ENCODE measurements around the gene TMEM81. TPM values are rescaled to one million over a fixed set of nuclear protein-coding genes. Genes with fewer than 3 reads are reported as not detected.

The TMEM81 gene
- total and polyA plus RNA-seq, 4 experiments from 2014 or later: 1.0 to 8.9 (median 5.2) TPM

DNA sequence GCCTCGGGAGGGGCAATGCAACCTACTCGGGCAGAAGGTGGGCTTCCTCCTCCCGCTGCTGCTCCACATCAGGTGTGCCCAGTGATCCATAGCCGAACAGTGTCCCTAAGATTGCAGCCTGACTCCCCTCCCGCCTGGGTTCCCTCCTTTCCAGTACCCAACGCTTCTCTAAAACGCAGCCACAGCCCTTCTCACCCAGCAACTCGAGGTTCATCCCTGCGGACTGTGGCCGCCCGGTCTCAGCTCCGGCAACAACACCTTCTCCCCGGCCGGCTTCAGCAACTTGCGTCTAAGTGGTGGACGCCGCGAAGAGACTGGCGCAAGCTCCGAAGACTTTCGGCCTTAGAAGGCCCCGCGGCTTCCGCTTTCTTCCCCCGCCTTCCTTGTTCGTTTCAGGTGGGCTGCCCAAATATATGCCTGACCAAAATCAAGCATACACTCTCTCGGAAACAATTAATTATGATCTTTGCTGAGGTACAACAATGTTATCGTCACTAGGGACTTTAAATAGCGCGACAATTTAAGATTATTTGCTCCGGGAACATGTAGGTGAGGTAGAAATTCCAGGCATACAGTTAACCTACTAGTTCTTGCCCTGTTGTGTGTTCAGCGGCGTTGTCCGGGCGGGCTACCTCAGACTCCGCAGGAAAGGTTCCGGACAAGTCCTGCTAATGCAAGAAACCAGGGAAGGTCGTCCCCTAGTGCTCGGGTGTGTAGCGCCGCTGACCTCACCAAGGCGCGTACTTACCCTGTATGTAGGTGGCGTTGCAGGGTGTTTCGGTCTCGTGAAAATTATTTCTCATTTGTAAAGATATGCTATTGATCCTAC, 37.6 kb upstream of the TMEM81 start, which contains the start of gene RBBP5:
TSS of gene RBBP5 (minus strand) at position 319 of the 829 bp plus-strand sequence. CDS start at position 214, 105 bp downstream.
- Mint-ChIP-seq H3K4me1 (peaks cover 31 to 59% (median 44%) of the 10 kb centered on the region in 4 donors), H3K4me3 (peak within 1 kb of the TSS; percentile 92 to 99 (median 98)), H3K27me3 (no peaks in the 10 kb centered on the region), H3K9me3 (peaks cover 0 to 4% (median 0%) of the 10 kb centered on the region in 8 donors), H3K36me3 (peaks cover 8 to 30% of the 10 kb centered on the region in 2 donors), H3K27ac (peak within 1 kb of the TSS; percentile 95 to 100 (median 100))
- peaks cover 41% of the 10 kb centered on the region for H3K4me1 ChIP-seq (ENCODE audit: insufficient read depth, low read length)
- CTCF ChIA-PET (ENCODE audit: partially characterized antibody): interaction anchor here (1.5 to 5.7 kb wide), 5 partner anchors 12 to 507 kb away, joined by 5 to 53 read pairs (median 12); no protein-coding TSS in a partner anchor
- peak; percentile 94 to 98 (median 95) for DNase-seq
- intact Hi-C loops (cut with micrococcal nuclease): loop anchor here (1.0 to 10.0 kb wide), 10 partner anchors 19 to 1491 kb away; partner anchors contain the start of genes DSTYK, EIF2D, RAB29 and TMCC2
- H3K27ac ChIP-seq (ENCODE audit: low read depth, low read length): peak within 1 kb of the TSS; percentile 90
- peaks cover 3% of the 10 kb centered on the region for H3K36me3 ChIP-seq (ENCODE audit: insufficient read depth, low read length)
- no peaks in the 10 kb centered on the region for H3K9me3 ChIP-seq (ENCODE audit: control insufficient read depth in 1 of 2, low read length in 2 of 2)
- no peaks in the 10 kb centered on the region for H3K27me3 ChIP-seq (ENCODE audit: insufficient read depth, low read length)
- H3K4me3 ChIP-seq (ENCODE audit: low read length in 2 of 2): peak within 1 kb of the TSS; percentile 76 to 97
- POLR2A ChIA-PET (ENCODE audit: partially characterized antibody): interaction anchor here (0.7 to 3.6 kb wide), 17 partner anchors 9 to 1931 kb away, joined by 3 to 25 read pairs (median 4); partner anchors contain the start of genes DSTYK, EIF2D, ELK4 and NUAK2

GRCh38 chr1:205118752-205119151, 34.5 kb upstream of the TMEM81 start:
- Histone ChIP-seq H3K4me3 (ENCODE audit: low read length in 2 of 2) (no peak overlapping the region), H3K4me1 (ENCODE audit: insufficient read depth, low read length) (peaks cover 50% of the 10 kb centered on the region), H3K36me3 (ENCODE audit: insufficient read depth, low read length) (peaks cover 16% of the 10 kb centered on the region), H3K27me3 (ENCODE audit: insufficient read depth, low read length) (no peaks in the 10 kb centered on the region), H3K27ac (ENCODE audit: low read depth, low read length) (no peak overlapping the region), H3K9me3 (ENCODE audit: control insufficient read depth in 1 of 2, low read length in 2 of 2) (no peaks in the 10 kb centered on the region)
- intact Hi-C loops (cut with micrococcal nuclease): no loop called here
- peaks cover 0 to 4% (median 0%) of the 10 kb centered on the region in 8 donors for H3K9me3 Mint-ChIP-seq
- ChIA-PET CTCF (ENCODE audit: partially characterized antibody) (interaction anchor here (5.7 kb wide), 1 partner anchor 24 kb away, joined by 53 read pairs; no protein-coding TSS in a partner anchor), POLR2A (ENCODE audit: partially characterized antibody) (no interaction called here)
- H3K4me3 Mint-ChIP-seq: peak overlapping the region in 3 of 8 donors; percentile 29 to 75 (median 37)
- no peak for DNase-seq
- H3K27ac Mint-ChIP-seq: peak overlapping the region in 1 of 7 donors; percentile 14
- no peaks in the 10 kb centered on the region for H3K27me3 Mint-ChIP-seq
- peaks cover 12 to 52% of the 10 kb centered on the region in 2 donors for H3K36me3 Mint-ChIP-seq
- peaks cover 38 to 72% (median 53%) of the 10 kb centered on the region in 4 donors for H3K4me1 Mint-ChIP-seq

GRCh38 chr1:205111354-205111753, 27.1 kb upstream of the TMEM81 start:
- peaks cover 25 to 62% of the 10 kb centered on the region in 2 donors for H3K36me3 Mint-ChIP-seq
- Histone ChIP-seq H3K4me3 (ENCODE audit: low read length in 2 of 2) (no peak overlapping the region), H3K27me3 (ENCODE audit: insufficient read depth, low read length) (no peaks in the 10 kb centered on the region), H3K27ac (ENCODE audit: low read depth, low read length) (no peak overlapping the region), H3K4me1 (ENCODE audit: insufficient read depth, low read length) (peaks cover 6% of the 10 kb centered on the region), H3K9me3 (ENCODE audit: control insufficient read depth in 1 of 2, low read length in 2 of 2) (no peaks in the 10 kb centered on the region), H3K36me3 (ENCODE audit: insufficient read depth, low read length) (peaks cover 26% of the 10 kb centered on the region)
- no peaks in the 10 kb centered on the region for H3K9me3 Mint-ChIP-seq
- no peaks in the 10 kb centered on the region for H3K27me3 Mint-ChIP-seq
- H3K4me3 Mint-ChIP-seq: peak overlapping the region in 1 of 8 donors; percentile 4
- CTCF ChIA-PET (ENCODE audit: partially characterized antibody): no interaction called here
- peaks cover 14 to 27% (median 19%) of the 10 kb centered on the region in 4 donors for H3K4me1 Mint-ChIP-seq
- DNase-seq: no peak
- intact Hi-C loops (cut with micrococcal nuclease): no loop called here
- H3K27ac Mint-ChIP-seq: peak overlapping the region in 1 of 7 donors; percentile 11
- POLR2A ChIA-PET (ENCODE audit: partially characterized antibody): interaction anchor here (1.2 kb wide), 1 partner anchor 10 kb away, joined by 7 read pairs; the partner anchor contains the start of gene RBBP5

- Mint-ChIP-seq H3K4me3 (no peak overlapping the region), H3K36me3 (peaks cover 33 to 67% of the 10 kb centered on the region in 2 donors), H3K27me3 (no peaks in the 10 kb centered on the region), H3K9me3 (no peaks in the 10 kb centered on the region), H3K27ac (no peak overlapping the region), H3K4me1 (peaks cover 10 to 22% (median 19%) of the 10 kb centered on the region in 4 donors)
- ChIA-PET CTCF (ENCODE audit: partially characterized antibody) (interaction anchor here (0.7 to 2.5 kb wide), 8 partner anchors 12 to 148 kb away, joined by 3 to 12 read pairs (median 3); partner anchors contain the start of gene RBBP5), POLR2A (ENCODE audit: partially characterized antibody) (interaction anchor here (0.8 kb wide), 1 partner anchor 10 kb away, joined by 3 read pairs; no protein-coding TSS in a partner anchor)
- Histone ChIP-seq H3K27me3 (ENCODE audit: insufficient read depth, low read length) (no peaks in the 10 kb centered on the region), H3K4me3 (ENCODE audit: low read length in 2 of 2) (no peak overlapping the region), H3K27ac (ENCODE audit: low read depth, low read length) (no peak overlapping the region), H3K9me3 (ENCODE audit: control insufficient read depth in 1 of 2, low read length in 2 of 2) (no peaks in the 10 kb centered on the region), H3K36me3 (ENCODE audit: insufficient read depth, low read length) (peaks cover 37% of the 10 kb centered on the region), H3K4me1 (ENCODE audit: insufficient read depth, low read length) (no peaks in the 10 kb centered on the region)
- intact Hi-C loops (cut with micrococcal nuclease): no loop called here
- DNase-seq: no peak
Measured at GRCh38 chr1:205109711-205110110, 25.5 kb upstream of the TMEM81 start.

GRCh38 chr1:205109269-205109668, 25.0 kb upstream of the TMEM81 start:
- no peaks in the 10 kb centered on the region for H3K4me1 ChIP-seq (ENCODE audit: insufficient read depth, low read length)
- no peak overlapping the region for H3K4me3 Mint-ChIP-seq
- H3K36me3 ChIP-seq (ENCODE audit: insufficient read depth, low read length): peaks cover 35% of the 10 kb centered on the region
- intact Hi-C loops (cut with micrococcal nuclease): no loop called here
- POLR2A ChIA-PET (ENCODE audit: partially characterized antibody): interaction anchor here (0.8 kb wide), 1 partner anchor 11 kb away, joined by 3 read pairs; no protein-coding TSS in a partner anchor
- H3K27ac Mint-ChIP-seq: peak overlapping the region in 3 of 7 donors; percentile 5 to 48 (median 20)
- H3K36me3 Mint-ChIP-seq: peaks cover 35 to 68% of the 10 kb centered on the region in 2 donors
- H3K4me3 ChIP-seq (ENCODE audit: low read length in 2 of 2): no peak overlapping the region
- H3K27me3 ChIP-seq (ENCODE audit: insufficient read depth, low read length): no peaks in the 10 kb centered on the region
- no peak for DNase-seq
- CTCF ChIA-PET (ENCODE audit: partially characterized antibody): interaction anchor here (0.8 to 2.5 kb wide), 7 partner anchors 12 to 148 kb away, joined by 3 to 12 read pairs (median 3); partner anchors contain the start of gene RBBP5
- no peak overlapping the region for H3K27ac ChIP-seq (ENCODE audit: low read depth, low read length)
- peaks cover 10 to 22% (median 19%) of the 10 kb centered on the region in 4 donors for H3K4me1 Mint-ChIP-seq
- H3K27me3 Mint-ChIP-seq: no peaks in the 10 kb centered on the region
- no peaks in the 10 kb centered on the region for H3K9me3 Mint-ChIP-seq
- no peaks in the 10 kb centered on the region for H3K9me3 ChIP-seq (ENCODE audit: control insufficient read depth in 1 of 2, low read length in 2 of 2)

DNA sequence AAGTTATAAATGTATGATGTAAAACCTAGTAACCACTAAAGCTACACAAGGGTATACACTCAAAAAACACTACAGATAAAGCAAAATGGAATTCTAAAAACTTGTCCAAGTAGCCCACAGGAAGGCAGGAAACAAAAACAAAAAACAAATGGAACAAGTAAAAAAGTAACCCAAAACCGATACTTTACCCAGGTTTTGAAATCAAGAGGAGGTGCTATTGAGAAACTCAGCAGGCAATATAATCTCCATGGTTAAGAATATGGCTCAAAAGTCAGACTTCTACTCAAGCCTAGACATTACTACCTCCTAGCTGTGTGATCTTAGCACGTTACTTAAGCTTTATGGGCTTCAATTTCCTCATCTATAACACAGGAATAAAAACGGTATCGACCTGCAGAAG, 24.2 kb upstream of the TMEM81 start:
- H3K9me3 Mint-ChIP-seq: no peaks in the 10 kb centered on the region
- peaks cover 42 to 69% of the 10 kb centered on the region in 2 donors for H3K36me3 Mint-ChIP-seq
- Histone ChIP-seq H3K27ac (ENCODE audit: low read depth, low read length) (no peak overlapping the region), H3K36me3 (ENCODE audit: insufficient read depth, low read length) (peaks cover 35% of the 10 kb centered on the region), H3K4me3 (ENCODE audit: low read length in 2 of 2) (no peak overlapping the region), H3K27me3 (ENCODE audit: insufficient read depth, low read length) (no peaks in the 10 kb centered on the region), H3K9me3 (ENCODE audit: control insufficient read depth in 1 of 2, low read length in 2 of 2) (no peaks in the 10 kb centered on the region), H3K4me1 (ENCODE audit: insufficient read depth, low read length) (no peaks in the 10 kb centered on the region)
- H3K27me3 Mint-ChIP-seq: no peaks in the 10 kb centered on the region
- intact Hi-C loops (cut with micrococcal nuclease): no loop called here
- H3K27ac Mint-ChIP-seq: no peak overlapping the region
- no peak for DNase-seq
- ChIA-PET POLR2A (ENCODE audit: partially characterized antibody) (interaction anchor here (0.6 kb wide), 1 partner anchor 15 kb away, joined by 6 read pairs; no protein-coding TSS in a partner anchor), CTCF (ENCODE audit: partially characterized antibody) (interaction anchor here (1.3 to 2.5 kb wide), 3 partner anchors 13 to 148 kb away, joined by 3 to 12 read pairs (median 8); partner anchors contain the start of gene RBBP5)
- peaks cover 10 to 22% (median 19%) of the 10 kb centered on the region in 4 donors for H3K4me1 Mint-ChIP-seq
- H3K4me3 Mint-ChIP-seq: no peak overlapping the region
